Mesenteric fat pad (tissue), 1 donor: ENCODE measurements around the gene TRPC4AP. TPM values are rescaled to one million over a fixed set of nuclear protein-coding genes. Genes with fewer than 3 reads are reported as not detected.

Experiments used
- DNase-seq: peaks from one replicate; pipeline ENCODE4 v3.0.0-alpha.2; 2020; ENCODE audit warnings: low spot score
- total RNA-seq: library from RNA; stranded (reverse); fragmentation: NEBNext Ultra II Directional; extraction: Animal tissue kit (Norgen Biotek cat#: 25700); gene quantifications from one replicate; pipeline ENCODE4 v1.2.1, GENCODE V29; 2021
- donor health status: DM: yes; HTN: yes; CAD: no.

The TRPC4AP gene
- total RNA-seq, 1 donor from 2014 or later = 85.2 TPM

GRCh38 chr20:35017099-35017835 is 75.3 kb downstream of the TRPC4AP start:
- peak; percentile 4 for DNase-seq

- DNase-seq = no peak
Observed at GRCh38 chr20:35015863-35016193, 76.8 kb downstream of the TRPC4AP start.

- peak; percentile 37 for DNase-seq
Observed at GRCh38 chr20:35014537-35014936, 78.1 kb downstream of the TRPC4AP start.

GRCh38 chr20:35013421-35014411 is 78.9 kb downstream of the TRPC4AP start:
- DNase-seq = peak; percentile 30

GRCh38 chr20:35012227-35013069 is 80.2 kb downstream of the TRPC4AP start:
- DNase-seq = peak; percentile 71

DNA sequence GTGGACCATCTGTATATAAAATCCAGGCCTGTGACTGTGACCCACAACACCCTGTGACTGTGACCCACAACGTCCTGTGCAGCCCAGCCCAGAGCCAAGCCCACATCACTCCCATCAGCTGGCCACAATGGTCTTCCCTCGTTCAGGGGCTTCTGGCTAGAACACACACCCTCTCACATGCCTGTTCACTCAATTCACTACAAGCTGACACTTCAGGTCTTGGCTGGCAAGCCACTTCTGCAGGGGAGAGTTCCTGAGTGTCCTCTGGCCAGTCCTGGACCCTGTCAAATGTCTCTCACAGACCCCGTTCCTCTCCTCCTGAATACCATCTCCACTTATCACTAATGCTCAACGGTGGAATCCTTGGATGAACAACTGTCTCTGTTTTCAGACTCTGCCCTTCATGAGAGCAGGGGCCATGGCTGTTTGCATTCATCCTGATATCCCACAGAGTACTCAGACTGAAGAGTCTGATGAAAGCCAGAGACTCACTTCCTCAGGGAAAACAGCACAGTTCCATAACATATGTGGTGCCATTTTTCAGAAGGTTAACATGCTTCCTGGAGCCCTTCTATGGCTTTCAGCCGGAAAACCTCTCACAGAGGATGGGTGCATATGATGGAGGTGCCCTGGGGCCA is 80.9 kb downstream of the TRPC4AP start:
- peak; percentile 49 for DNase-seq

- DNase-seq = peak; percentile 53
Observed at GRCh38 chr20:35010405-35011192, 82.0 kb downstream of the TRPC4AP start.

DNA sequence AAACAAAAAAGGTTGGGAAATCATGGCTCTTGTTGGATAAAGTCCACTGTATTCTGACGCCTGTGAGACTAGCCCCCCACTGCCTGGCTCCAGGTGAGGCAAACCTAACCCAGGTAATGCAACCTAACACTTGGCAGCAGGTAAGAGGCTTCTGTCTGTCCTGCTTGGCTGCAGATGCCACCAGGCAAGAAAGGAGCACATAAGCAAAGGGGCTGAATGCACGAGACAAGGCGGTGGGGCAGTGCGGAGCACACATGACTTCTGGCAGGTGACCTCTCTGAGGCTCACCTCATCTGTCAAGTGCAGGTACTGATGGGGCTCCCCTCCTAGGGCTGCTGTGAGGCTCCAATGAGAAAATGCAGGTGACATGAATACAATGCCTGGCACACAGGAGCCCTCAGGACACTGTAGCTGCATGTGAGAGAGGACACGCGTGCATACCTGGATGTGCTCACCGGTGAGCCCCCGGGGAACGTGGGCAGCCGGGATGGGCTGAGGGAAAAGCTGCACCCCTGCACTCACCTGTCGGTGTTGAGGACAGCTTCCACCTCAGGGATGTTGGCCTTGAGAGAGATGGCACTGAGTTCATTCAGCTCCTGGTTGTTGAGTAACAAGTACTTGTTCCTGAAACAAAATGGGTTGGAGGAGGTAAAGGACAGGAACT is 82.8 kb downstream of the TRPC4AP start:
- DNase-seq = peak; percentile 74

DNA sequence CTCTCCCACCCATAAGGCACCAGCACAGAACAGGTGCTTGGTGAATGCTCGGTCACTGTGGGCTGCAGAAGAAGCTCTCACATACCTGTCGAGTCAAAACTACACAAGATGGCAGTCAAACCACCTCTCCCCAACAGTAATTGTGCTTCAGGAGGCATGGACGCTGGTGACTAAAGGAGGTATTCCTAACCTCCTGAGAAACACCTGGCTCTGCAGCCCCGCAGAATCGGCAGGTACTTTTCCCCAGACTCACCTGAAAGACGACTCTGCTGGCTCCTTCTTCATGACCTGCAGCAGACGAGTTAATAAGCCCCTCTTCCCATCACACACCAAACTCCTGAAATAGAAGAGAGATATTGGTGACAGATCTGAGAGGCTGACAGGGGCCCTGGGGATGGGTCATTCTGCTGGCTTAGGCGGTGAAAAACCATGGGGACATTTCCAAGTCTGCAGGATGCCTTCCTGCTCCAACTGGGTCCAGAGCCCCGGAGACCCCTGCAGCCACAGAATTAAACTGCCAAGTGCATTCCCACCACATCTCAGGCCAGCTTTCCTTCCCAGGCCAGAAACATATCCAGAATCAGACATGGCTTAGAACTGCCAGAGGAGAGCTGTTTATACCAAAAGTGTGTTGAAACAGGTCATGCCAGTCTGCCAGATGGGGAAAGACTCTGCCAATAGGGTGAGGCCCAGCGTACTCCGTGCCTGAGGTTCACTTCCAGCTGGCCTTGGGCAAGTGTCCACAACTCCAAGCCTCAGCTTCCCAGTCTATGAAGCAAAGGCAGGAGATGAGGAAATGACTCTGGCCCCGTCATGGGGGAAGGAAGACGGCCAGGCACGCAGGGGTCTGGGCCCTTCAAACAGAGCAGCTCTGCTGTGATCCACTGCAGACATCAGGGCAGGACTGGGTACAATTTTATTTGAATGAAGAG is 83.9 kb downstream of the TRPC4AP start:
- peak; percentile 77 for DNase-seq

DNA sequence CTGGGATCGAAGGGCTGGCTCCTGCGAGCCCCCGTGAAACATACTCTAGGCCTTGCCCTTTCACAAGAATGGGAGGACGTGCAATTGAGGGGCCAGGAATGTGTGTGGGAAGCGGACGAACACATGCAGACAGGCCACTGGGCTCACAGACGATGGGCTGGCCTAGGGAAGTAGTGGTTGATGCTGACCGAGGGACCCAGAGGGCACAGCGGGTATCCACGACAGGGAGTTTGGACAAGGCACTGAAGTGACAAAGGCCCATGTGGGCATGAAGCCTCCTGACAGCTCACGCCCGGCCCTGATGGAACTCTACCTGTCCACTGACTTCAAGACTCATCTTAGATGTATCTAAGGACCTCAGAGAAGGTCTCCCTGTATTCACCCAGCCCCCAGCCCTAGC is 84.7 kb downstream of the TRPC4AP start:
- peak; percentile 82 for DNase-seq

DNA sequence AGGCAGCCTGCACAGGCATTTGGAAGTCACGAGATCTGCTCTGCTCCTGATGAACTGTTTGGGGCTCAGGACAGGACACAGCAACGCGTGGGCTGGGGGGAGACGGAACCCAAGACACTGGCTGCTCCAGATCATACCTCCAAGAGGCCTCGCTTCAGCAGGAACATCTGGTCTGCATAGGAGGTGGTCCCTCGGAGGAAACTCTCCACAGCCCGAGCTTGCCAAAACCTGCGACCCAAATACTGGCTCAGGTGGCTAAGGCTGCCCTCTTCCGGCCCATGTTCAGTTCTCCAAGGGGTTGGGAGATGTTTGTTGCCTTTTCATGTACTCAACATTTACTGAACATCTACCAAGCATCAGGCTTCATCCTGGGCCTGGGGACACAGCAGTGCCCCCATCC is 85.2 kb downstream of the TRPC4AP start:
- peak; percentile 86 for DNase-seq

- peak; percentile 26 for DNase-seq
Observed at GRCh38 chr20:35006531-35006971, 86.1 kb downstream of the TRPC4AP start.

GRCh38 chr20:35006009-35006408 is 86.6 kb downstream of the TRPC4AP start:
- peak; percentile 60 for DNase-seq

GRCh38 chr20:35005463-35005961 is 87.1 kb downstream of the TRPC4AP start:
- DNase-seq = no peak

GRCh38 chr20:35004749-35005462 is 87.7 kb downstream of the TRPC4AP start:
- DNase-seq = no peak

- no peak for DNase-seq
Observed at GRCh38 chr20:35004051-35004725, 88.4 kb downstream of the TRPC4AP start.
